ENCODE measurements around the gene DSCAM. TPM values are rescaled to one million over a fixed set of nuclear protein-coding genes. Genes with fewer than 3 reads are reported as not detected.

Gene DSCAM
- total and polyA plus RNA-seq, 2 experiments from 2014 or later = not detected

- Histone ChIP-seq H3K4me3 (no peak overlapping the region), H3K27me3 (replicated peaks; ENCODE audit: insufficient read depth) (no peaks in the 10 kb centered on the region), H2AFZ (no peak overlapping the region), H3K9ac (no peak overlapping the region), H3K9me3 (ENCODE audit: low read depth) (peaks cover 4% of the 10 kb centered on the region), H3K36me3 (ENCODE audit: low read depth) (no peaks in the 10 kb centered on the region), H3K4me1 (ENCODE audit: insufficient read depth) (no peaks in the 10 kb centered on the region), H3K4me2 (ENCODE audit: unreplicated experiment) (no peak overlapping the region), H3K9me2 (ENCODE audit: insufficient read depth) (no peaks in the 10 kb centered on the region), H3F3A (ENCODE audit: insufficient read depth) (no peaks in the 10 kb centered on the region), H4K20me1 (ENCODE audit: insufficient read depth) (no peaks in the 10 kb centered on the region), H3K79me2 (ENCODE audit: insufficient read depth) (no peaks in the 10 kb centered on the region), H3K27ac (no peak overlapping the region)
- WGBS, 2 experiments (ENCODE audit: low coverage in 1 of 2, low lambda C conversion rate in 2 of 2, missing lambda C conversion rate in 2 of 2) = 22 to 34% methylated on average over 4 of the region's 4 CpGs
- DNase-seq = no peak
- in situ Hi-C loops (cut with MboI) = no loop called here
- TF ChIP-seq EZH2 (IDR thresholded peaks at IDR 0.05; ENCODE audit: insufficient read depth, poor library complexity, severe bottlenecking) (no peak), EZH2phosphoT487 (IDR thresholded peaks at IDR 0.05; ENCODE audit: insufficient read depth, low read depth) (no peak)
Measured at GRCh38 chr21:40689217-40689616, 157.7 kb downstream of the DSCAM start.

DNA sequence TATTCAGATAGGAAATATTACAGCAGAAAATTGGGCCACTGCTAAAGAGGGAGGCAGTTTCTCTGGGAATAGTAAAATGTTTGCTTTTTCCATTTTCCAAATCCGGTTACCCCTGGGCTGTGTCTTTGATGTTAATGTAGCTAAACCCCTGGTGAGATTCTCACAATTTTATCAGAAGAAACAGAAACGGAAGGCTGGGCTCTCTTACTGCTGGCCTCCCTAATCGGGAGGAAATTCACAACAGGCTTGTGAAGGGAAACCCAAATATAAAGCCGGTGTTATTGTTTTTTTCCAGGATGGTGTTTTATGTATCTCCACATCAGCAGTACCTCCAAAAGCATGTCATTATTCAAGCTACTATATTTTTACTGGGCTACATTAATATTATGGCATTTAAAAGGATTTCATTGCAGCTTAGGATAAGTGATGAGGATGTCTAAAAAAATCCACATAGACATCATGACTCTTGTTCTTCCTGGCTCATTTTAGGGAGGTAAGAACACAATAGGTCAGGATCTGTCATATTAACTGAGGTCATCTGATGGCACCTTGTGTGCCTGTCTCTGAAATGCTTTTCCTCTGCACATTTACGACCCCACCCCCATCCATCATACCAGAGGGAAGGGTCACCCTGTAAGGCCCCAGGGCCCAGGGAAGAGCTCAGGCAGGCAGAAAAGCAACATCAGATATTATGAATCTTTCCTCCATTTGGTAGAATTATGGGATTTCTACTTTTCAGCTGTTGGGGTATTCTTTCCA lies 158.7 kb downstream of the DSCAM start:
- Histone ChIP-seq H3K4me2 (ENCODE audit: unreplicated experiment) (no peak overlapping the region), H3K9ac (no peak overlapping the region)
- no peak for TF ChIP-seq EZH2 (IDR thresholded peaks at IDR 0.05; ENCODE audit: insufficient read depth, poor library complexity, severe bottlenecking)
- TF ChIP-seq EZH2phosphoT487 (IDR thresholded peaks at IDR 0.05; ENCODE audit: insufficient read depth, low read depth) = no peak

DNA sequence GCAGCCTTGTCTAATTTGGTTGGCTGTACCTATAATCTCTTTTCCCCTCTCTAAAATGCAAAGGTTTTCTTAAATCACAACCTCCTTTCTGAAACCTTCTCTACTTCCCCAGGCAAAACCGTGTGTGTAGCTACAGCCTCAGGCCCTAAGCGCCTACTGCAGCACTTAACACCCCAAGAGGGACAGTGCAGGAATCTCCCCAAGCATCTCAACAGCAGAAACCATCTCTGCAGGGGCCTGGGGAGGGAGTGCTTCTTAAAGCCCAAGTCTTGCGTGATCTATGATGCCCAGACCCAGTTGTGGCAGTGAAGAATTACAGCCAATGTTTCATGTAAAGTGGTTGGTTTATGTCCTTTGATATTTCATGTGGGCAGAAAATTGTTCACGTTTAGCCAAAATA lies 159.3 kb downstream of the DSCAM start:
- no peak overlapping the region for H3K4me3 ChIP-seq
- peaks cover 4% of the 10 kb centered on the region for H3K9me3 ChIP-seq (ENCODE audit: low read depth)
- 25 to 26% methylated on average over 4 of the region's 4 CpGs for WGBS, 2 experiments (ENCODE audit: low coverage in 1 of 2, low lambda C conversion rate in 2 of 2, missing lambda C conversion rate in 2 of 2)
- H3F3A ChIP-seq (ENCODE audit: insufficient read depth) = no peaks in the 10 kb centered on the region
- H3K79me2 ChIP-seq (ENCODE audit: insufficient read depth) = no peaks in the 10 kb centered on the region
- in situ Hi-C loops (cut with MboI) = no loop called here
- H3K9ac ChIP-seq = no peak overlapping the region
- H3K4me1 ChIP-seq (ENCODE audit: insufficient read depth) = no peaks in the 10 kb centered on the region
- no peak overlapping the region for H2AFZ ChIP-seq
- DNase-seq = no peak
- H3K27me3 ChIP-seq (replicated peaks; ENCODE audit: insufficient read depth) = no peaks in the 10 kb centered on the region
- H3K4me2 ChIP-seq (ENCODE audit: unreplicated experiment) = no peak overlapping the region
- no peak for TF ChIP-seq EZH2phosphoT487 (IDR thresholded peaks at IDR 0.05; ENCODE audit: insufficient read depth, low read depth)
- no peak for TF ChIP-seq EZH2 (IDR thresholded peaks at IDR 0.05; ENCODE audit: insufficient read depth, poor library complexity, severe bottlenecking)
- H3K9me2 ChIP-seq (ENCODE audit: insufficient read depth) = no peaks in the 10 kb centered on the region
- H3K36me3 ChIP-seq (ENCODE audit: low read depth) = no peaks in the 10 kb centered on the region
- H3K27ac ChIP-seq = no peak overlapping the region
- H4K20me1 ChIP-seq (ENCODE audit: insufficient read depth) = no peaks in the 10 kb centered on the region

More for the DNA sequence above, 158.7 kb downstream of the DSCAM start:
- Histone ChIP-seq H3K27ac (no peak overlapping the region), H3K9me2 (ENCODE audit: insufficient read depth) (no peaks in the 10 kb centered on the region), H3K4me1 (ENCODE audit: insufficient read depth) (no peaks in the 10 kb centered on the region), H3K36me3 (ENCODE audit: low read depth) (no peaks in the 10 kb centered on the region), H2AFZ (no peak overlapping the region), H4K20me1 (ENCODE audit: insufficient read depth) (no peaks in the 10 kb centered on the region), H3F3A (ENCODE audit: insufficient read depth) (no peaks in the 10 kb centered on the region), H3K4me3 (no peak overlapping the region), H3K79me2 (ENCODE audit: insufficient read depth) (no peaks in the 10 kb centered on the region), H3K9me3 (ENCODE audit: low read depth) (peaks cover 4% of the 10 kb centered on the region), H3K27me3 (replicated peaks; ENCODE audit: insufficient read depth) (no peaks in the 10 kb centered on the region)
- in situ Hi-C loops (cut with MboI) = no loop called here
- WGBS, 2 experiments (ENCODE audit: low coverage in 1 of 2, low lambda C conversion rate in 2 of 2, missing lambda C conversion rate in 2 of 2) = 32 to 34% methylated on average over 5 of the region's 5 CpGs
- no peak for DNase-seq

DNA sequence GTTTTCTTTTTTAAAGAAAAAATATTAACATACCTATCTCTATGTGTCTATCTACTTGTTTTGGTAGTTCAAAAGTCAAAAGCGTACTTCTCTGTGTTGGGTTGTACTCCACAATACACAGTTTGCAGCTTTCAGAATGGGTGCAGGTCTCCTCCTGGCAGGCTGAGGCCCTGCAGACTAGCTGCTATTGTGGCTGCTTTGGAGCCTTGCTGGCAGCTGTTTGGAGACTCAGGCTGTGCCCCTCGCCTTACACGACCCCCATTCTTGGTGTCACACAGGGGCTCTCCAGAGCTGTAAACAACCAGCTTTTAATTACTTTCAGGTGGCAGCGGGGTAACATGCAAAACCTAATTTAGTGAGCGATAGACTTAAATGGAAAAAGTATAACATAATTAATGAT lies 160.4 kb downstream of the DSCAM start:
- peaks cover 4% of the 10 kb centered on the region for H3K9me3 ChIP-seq (ENCODE audit: low read depth)
- H3K79me2 ChIP-seq (ENCODE audit: insufficient read depth) = no peaks in the 10 kb centered on the region
- H3K27ac ChIP-seq = no peak overlapping the region
- no peak overlapping the region for H3K4me3 ChIP-seq
- no peaks in the 10 kb centered on the region for H3K4me1 ChIP-seq (ENCODE audit: insufficient read depth)
- no peak overlapping the region for H3K4me2 ChIP-seq (ENCODE audit: unreplicated experiment)
- H3F3A ChIP-seq (ENCODE audit: insufficient read depth) = no peaks in the 10 kb centered on the region
- no peak overlapping the region for H2AFZ ChIP-seq
- in situ Hi-C loops (cut with MboI) = no loop called here
- DNase-seq = no peak
- H3K9me2 ChIP-seq (ENCODE audit: insufficient read depth) = no peaks in the 10 kb centered on the region
- no peaks in the 10 kb centered on the region for H4K20me1 ChIP-seq (ENCODE audit: insufficient read depth)
- H3K27me3 ChIP-seq (replicated peaks; ENCODE audit: insufficient read depth) = no peaks in the 10 kb centered on the region
- no peak overlapping the region for H3K9ac ChIP-seq
- 31 to 36% methylated on average over 5 of the region's 5 CpGs for WGBS, 2 experiments (ENCODE audit: low coverage in 1 of 2, low lambda C conversion rate in 2 of 2, missing lambda C conversion rate in 2 of 2)
- no peak for TF ChIP-seq EZH2phosphoT487 (IDR thresholded peaks at IDR 0.05; ENCODE audit: insufficient read depth, low read depth)
- TF ChIP-seq EZH2 (IDR thresholded peaks at IDR 0.05; ENCODE audit: insufficient read depth, poor library complexity, severe bottlenecking) = no peak
- no peaks in the 10 kb centered on the region for H3K36me3 ChIP-seq (ENCODE audit: low read depth)
